Measurements from ENCODE around the gene ZNF768.

DNA sequence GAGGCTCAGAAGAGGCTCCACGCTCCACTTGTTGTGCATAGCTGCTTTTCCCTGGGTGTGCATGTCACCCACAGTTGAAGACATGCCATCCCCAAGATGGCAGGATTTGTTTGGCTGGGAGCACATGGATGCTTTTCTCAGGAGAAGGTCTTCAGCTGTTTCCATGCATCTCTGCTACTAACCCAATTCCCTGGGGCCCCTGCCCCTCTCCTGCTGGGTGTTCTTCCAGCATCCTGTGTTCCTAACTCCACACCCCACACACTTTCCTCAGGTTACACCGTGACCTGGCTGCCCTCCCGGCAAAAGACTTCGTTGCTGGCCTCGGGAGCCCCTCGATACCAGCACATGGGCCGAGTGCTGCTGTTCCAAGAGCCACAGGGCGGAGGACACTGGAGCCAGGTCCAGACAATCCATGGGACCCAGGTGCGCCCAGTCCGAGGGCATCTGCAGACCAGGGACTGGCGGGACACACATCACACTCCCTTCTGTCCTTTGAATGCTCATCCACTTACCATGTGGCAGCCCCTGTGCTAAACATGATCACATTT is 32.4 kb downstream of the ZNF768 start:
- no peak for TF ChIP-seq EZH2 (IDR thresholded peaks at IDR 0.05)
- TF ChIP-seq POLR2AphosphoS5 (IDR thresholded peaks at IDR 0.05; ENCODE audit: borderline replicate concordance, low read depth, low read length), result no peak
- TF ChIP-seq FOXP2 (optimal IDR thresholded peaks at IDR 0.05; ENCODE audit: control extremely low read depth, extremely low read length, insufficient read depth), result no peak

Measured in SK-N-MC (cell line).